ENCODE measurements around the gene CEP85.

CEP85 gene

GRCh38 chr1:26237230-26237966 lies 3.4 kb downstream of the CEP85 start:
- H3K27ac Mint-ChIP-seq = no peak overlapping the region
- no peaks in the 10 kb centered on the region for H3K9me3 Mint-ChIP-seq
- CTCF ChIA-PET = interaction anchor here (1.4 kb wide), 1 partner anchor 180 kb away, joined by 7 read pairs; no protein-coding TSS in a partner anchor
- H3K4me1 Mint-ChIP-seq = peaks cover 39% of the 10 kb centered on the region
- DNase-seq = no peak
- H3K27me3 Mint-ChIP-seq = peaks cover 11% of the 10 kb centered on the region
- H3K4me3 Mint-ChIP-seq = peak overlapping the region; percentile 19
- H3K36me3 Mint-ChIP-seq = peaks cover 28% of the 10 kb centered on the region

DNA sequence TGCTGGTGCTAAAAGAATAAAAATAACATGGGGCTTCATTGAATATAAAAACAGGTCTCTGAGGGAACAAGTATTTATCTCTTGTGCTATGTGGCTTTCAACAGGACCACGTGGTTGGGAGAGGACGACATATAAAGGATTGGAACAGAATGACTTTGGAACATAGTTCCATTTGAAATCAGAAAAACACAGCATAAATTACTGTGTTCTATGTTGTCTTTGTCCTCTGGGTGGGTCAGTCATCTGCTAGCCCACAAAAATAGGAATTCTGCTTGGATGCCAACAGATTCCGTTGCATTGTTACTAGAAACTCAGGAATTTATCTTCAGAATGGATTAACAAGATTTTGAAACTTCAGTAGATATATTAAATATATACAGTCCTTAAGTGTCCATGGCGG lies 5.9 kb downstream of the CEP85 start:
- H3K36me3 Mint-ChIP-seq = peaks cover 45% of the 10 kb centered on the region
- no peak overlapping the region for H3K4me3 Mint-ChIP-seq
- H3K27me3 Mint-ChIP-seq = no peaks in the 10 kb centered on the region
- H3K27ac Mint-ChIP-seq = no peak overlapping the region
- CTCF ChIA-PET = no interaction called here
- DNase-seq = no peak
- peaks cover 33% of the 10 kb centered on the region for H3K4me1 Mint-ChIP-seq
- H3K9me3 Mint-ChIP-seq = no peaks in the 10 kb centered on the region

- Mint-ChIP-seq H3K4me1 (no peaks in the 10 kb centered on the region), H3K27ac (no peak overlapping the region), H3K36me3 (peaks cover 38% of the 10 kb centered on the region), H3K4me3 (no peak overlapping the region), H3K9me3 (no peaks in the 10 kb centered on the region), H3K27me3 (no peaks in the 10 kb centered on the region)
- CTCF ChIA-PET = no interaction called here
- DNase-seq = no peak
Measured at GRCh38 chr1:26252718-26253117, 18.7 kb downstream of the CEP85 start.

GRCh38 chr1:26254404-26254803 lies 20.4 kb downstream of the CEP85 start:
- no peaks in the 10 kb centered on the region for H3K9me3 Mint-ChIP-seq
- H3K27ac Mint-ChIP-seq = no peak overlapping the region
- no peak overlapping the region for H3K4me3 Mint-ChIP-seq
- peaks cover 49% of the 10 kb centered on the region for H3K36me3 Mint-ChIP-seq
- H3K4me1 Mint-ChIP-seq = no peaks in the 10 kb centered on the region
- H3K27me3 Mint-ChIP-seq = no peaks in the 10 kb centered on the region
- no peak for DNase-seq
- CTCF ChIA-PET = no interaction called here

DNA sequence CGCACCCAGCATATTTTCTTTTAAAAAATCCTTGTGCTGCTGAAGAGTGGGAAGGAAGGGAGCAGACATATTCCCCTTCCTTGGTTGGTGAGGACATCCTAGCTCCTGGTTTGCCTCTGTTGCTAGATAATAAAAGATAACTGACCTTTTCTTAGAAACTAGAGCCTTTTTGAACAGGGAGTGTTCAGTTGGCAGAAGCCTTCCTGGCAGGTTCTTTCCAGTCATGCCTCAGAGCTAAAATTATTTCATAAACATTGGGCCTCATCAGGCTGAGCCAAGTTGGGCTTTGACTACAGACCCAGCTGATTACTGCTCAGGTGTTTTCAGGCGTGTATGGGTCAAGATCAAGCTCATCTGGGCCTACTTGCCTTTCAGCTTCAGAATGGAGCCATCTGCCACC lies 23.2 kb downstream of the CEP85 start:
- Mint-ChIP-seq H3K36me3 (peaks cover 60% of the 10 kb centered on the region), H3K27me3 (no peaks in the 10 kb centered on the region), H3K4me3 (no peak overlapping the region), H3K9me3 (no peaks in the 10 kb centered on the region), H3K4me1 (no peaks in the 10 kb centered on the region), H3K27ac (no peak overlapping the region)
- CTCF ChIA-PET = interaction anchor here (0.8 kb wide), 1 partner anchor 12 kb away, joined by 3 read pairs; no protein-coding TSS in a partner anchor
- DNase-seq = no peak

- Mint-ChIP-seq H3K4me1 (no peaks in the 10 kb centered on the region), H3K4me3 (no peak overlapping the region), H3K27ac (no peak overlapping the region), H3K9me3 (no peaks in the 10 kb centered on the region), H3K36me3 (peaks cover 67% of the 10 kb centered on the region), H3K27me3 (no peaks in the 10 kb centered on the region)
- no peak for DNase-seq
- CTCF ChIA-PET = no interaction called here
Measured at GRCh38 chr1:26259005-26259404, 25.0 kb downstream of the CEP85 start.

GRCh38 chr1:26259578-26259977 lies 25.6 kb downstream of the CEP85 start:
- Mint-ChIP-seq H3K9me3 (no peaks in the 10 kb centered on the region), H3K36me3 (peaks cover 68% of the 10 kb centered on the region), H3K27ac (no peak overlapping the region), H3K27me3 (no peaks in the 10 kb centered on the region), H3K4me3 (no peak overlapping the region), H3K4me1 (no peaks in the 10 kb centered on the region)
- CTCF ChIA-PET = no interaction called here
- DNase-seq = no peak

DNA sequence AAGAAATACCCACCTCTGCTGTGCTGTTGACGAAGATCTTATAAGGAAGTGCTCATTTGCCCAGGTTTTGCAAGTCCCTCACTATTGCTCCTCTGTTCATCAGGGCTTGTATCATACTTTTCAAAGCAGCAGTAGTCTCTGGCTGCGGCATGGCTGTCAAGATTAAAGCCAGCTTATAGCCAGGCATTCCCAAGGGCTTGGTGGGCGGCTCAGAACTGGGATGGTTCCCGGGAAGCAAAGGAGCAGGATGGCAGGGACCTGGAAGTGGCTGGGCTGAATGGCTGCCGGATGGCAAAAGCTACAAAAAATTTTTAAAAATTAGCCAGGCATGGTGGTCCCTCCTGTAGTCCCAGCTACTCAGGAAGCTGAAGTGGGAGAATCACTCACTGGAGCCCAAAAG lies 29.2 kb downstream of the CEP85 start:
- Mint-ChIP-seq H3K9me3 (peaks cover 1% of the 10 kb centered on the region), H3K4me1 (no peaks in the 10 kb centered on the region), H3K36me3 (peaks cover 73% of the 10 kb centered on the region), H3K27me3 (no peaks in the 10 kb centered on the region), H3K4me3 (no peak overlapping the region), H3K27ac (no peak overlapping the region)
- DNase-seq = no peak
- CTCF ChIA-PET = interaction anchor here (0.8 to 1.4 kb wide), 3 partner anchors 13 to 57 kb away, joined by 3 to 4 read pairs (median 3); partner anchors contain the start of gene CEP85

GRCh38 chr1:26265405-26265804 lies 31.4 kb downstream of the CEP85 start:
- no peaks in the 10 kb centered on the region for H3K27me3 Mint-ChIP-seq
- DNase-seq = no peak
- no peak overlapping the region for H3K4me3 Mint-ChIP-seq
- peaks cover 10% of the 10 kb centered on the region for H3K9me3 Mint-ChIP-seq
- H3K36me3 Mint-ChIP-seq = peaks cover 74% of the 10 kb centered on the region
- CTCF ChIA-PET = interaction anchor here (1.1 to 1.5 kb wide), 2 partner anchors 10 to 31 kb away, joined by 3 to 4 read pairs; partner anchors contain the start of gene CEP85
- H3K4me1 Mint-ChIP-seq = no peaks in the 10 kb centered on the region
- H3K27ac Mint-ChIP-seq = no peak overlapping the region

- CTCF ChIA-PET = interaction anchor here (1.1 kb wide), 1 partner anchor 12 kb away, joined by 3 read pairs; no protein-coding TSS in a partner anchor
- DNase-seq = no peak
- Mint-ChIP-seq H3K4me3 (no peak overlapping the region), H3K27ac (no peak overlapping the region), H3K9me3 (peaks cover 10% of the 10 kb centered on the region), H3K36me3 (peaks cover 68% of the 10 kb centered on the region), H3K27me3 (no peaks in the 10 kb centered on the region), H3K4me1 (no peaks in the 10 kb centered on the region)
Measured at GRCh38 chr1:26268290-26269197, 34.5 kb downstream of the CEP85 start.

GRCh38 chr1:26269198-26269550 lies 35.2 kb downstream of the CEP85 start:
- Mint-ChIP-seq H3K9me3 (peaks cover 10% of the 10 kb centered on the region), H3K4me1 (peaks cover 1% of the 10 kb centered on the region), H3K4me3 (no peak overlapping the region), H3K27me3 (no peaks in the 10 kb centered on the region), H3K36me3 (peaks cover 64% of the 10 kb centered on the region), H3K27ac (peak overlapping the region; percentile 29)
- DNase-seq = no peak
- CTCF ChIA-PET = interaction anchor here (1.1 kb wide), 1 partner anchor 12 kb away, joined by 3 read pairs; no protein-coding TSS in a partner anchor

DNA sequence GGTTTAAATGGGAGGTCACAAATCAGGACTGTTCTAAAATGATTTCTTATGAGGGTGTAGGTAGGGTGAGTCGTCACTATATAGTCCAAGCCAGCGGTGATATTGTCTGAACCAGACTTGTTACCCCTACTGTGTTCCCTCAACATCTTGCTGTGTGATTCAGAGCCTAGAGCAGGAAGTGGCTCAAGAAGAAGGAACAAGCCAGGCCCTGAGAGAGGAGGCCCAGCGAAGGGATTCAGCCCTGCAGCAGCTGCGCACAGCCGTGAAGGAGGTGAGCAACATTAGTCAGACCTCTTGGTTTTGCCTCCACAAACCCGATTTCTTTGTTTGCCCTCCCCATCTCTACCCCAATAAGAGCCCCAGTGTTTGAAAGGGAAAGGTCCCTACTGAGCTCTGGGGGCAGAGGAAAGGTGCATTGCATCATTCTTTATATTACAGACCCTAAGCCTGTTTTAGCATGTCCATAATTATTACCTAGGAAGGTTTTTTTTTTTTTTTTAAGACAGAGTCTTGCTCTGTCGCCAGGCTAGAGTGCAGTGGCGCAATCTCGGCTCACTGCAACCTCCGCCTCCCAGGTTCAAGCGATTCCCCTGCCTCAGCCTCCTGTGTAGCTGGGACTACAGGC lies 40.9 kb downstream of the CEP85 start:
- H3K4me3 Mint-ChIP-seq = no peak overlapping the region
- no peaks in the 10 kb centered on the region for H3K9me3 Mint-ChIP-seq

GRCh38 chr1:26275580-26276431 lies 41.8 kb downstream of the CEP85 start:
- H3K9me3 Mint-ChIP-seq = no peaks in the 10 kb centered on the region
- H3K36me3 Mint-ChIP-seq = peaks cover 52% of the 10 kb centered on the region
- CTCF ChIA-PET = interaction anchor here (0.8 to 18.0 kb wide), 18 partner anchors 10 to 195 kb away, joined by 3 to 632 read pairs (median 4); partner anchors contain the start of genes CD52 and CEP85
- H3K4me1 Mint-ChIP-seq = peaks cover 57% of the 10 kb centered on the region
- DNase-seq = peak; percentile 89
- H3K4me3 Mint-ChIP-seq = no peak overlapping the region
- peak overlapping the region; percentile 92 for H3K27ac Mint-ChIP-seq
- no peaks in the 10 kb centered on the region for H3K27me3 Mint-ChIP-seq

More for the DNA sequence above, 40.9 kb downstream of the CEP85 start:
- no peak for DNase-seq
- H3K36me3 Mint-ChIP-seq = peaks cover 52% of the 10 kb centered on the region
- peak overlapping the region; percentile 47 for H3K27ac Mint-ChIP-seq
- CTCF ChIA-PET = interaction anchor here (0.7 to 18.0 kb wide), 18 partner anchors 9 to 195 kb away, joined by 3 to 632 read pairs (median 4); partner anchors contain the start of genes CD52, CEP85 and ZNF593
- no peaks in the 10 kb centered on the region for H3K27me3 Mint-ChIP-seq
- peaks cover 53% of the 10 kb centered on the region for H3K4me1 Mint-ChIP-seq
